GM13976 (cell line): ENCODE data around the gene PIERCE2.
A peak's percentile ranks its signal among the peaks of the same experiment; 100 is the strongest.
"Not testable (repeated sequence)": the region's sequence is repeated elsewhere in the genome, so short reads cannot be mapped to it uniquely, and the experiment has no call there.

Source experiments
- DNase-seq: peaks from one replicate; pipeline ENCODE4 v3.0.0; 2012; ENCODE audit warnings: low spot score
- CTCF ChIP-seq: IDR thresholded peaks from 2 replicates; pipeline ENCODE4 v1.5.1; 2012; ENCODE audit warnings: borderline replicate concordance, mild to moderate bottlenecking; ENCODE audit not compliant: insufficient read depth; ENCODE audit errors: extremely low read depth, missing control alignments, control extremely low read depth
- in situ Hi-C: fragments of 300-500 bp; cut with MboI; formaldehyde crosslinking; loops from one replicate; pipeline ENCODE4 v1.12.0; 2022; ENCODE audit warnings: low sequenced_read_pairs, mixed read lengths, inconsistent platforms; ENCODE audit not compliant: unreplicated experiment

Gene PIERCE2

GRCh38 chr15:55422089-55422488, 13.8 kb downstream of the PIERCE2 start:
- DNase-seq: no peak
- in situ Hi-C loops: no loop called here
- TF ChIP-seq CTCF: no peak

- in situ Hi-C loops: loop anchor here (10.0 kb wide), 1 partner anchor 220 kb away; no protein-coding TSS in a partner anchor
- DNase-seq: peak; percentile 64
- TF ChIP-seq CTCF: peak; percentile 37
Observed at GRCh38 chr15:55434989-55435825, 26.9 kb downstream of the PIERCE2 start.

GRCh38 chr15:55443141-55443540, 34.8 kb downstream of the PIERCE2 start:
- in situ Hi-C loops, DNase-seq: not testable (repeated sequence)

GRCh38 chr15:55445936-55446335, 37.6 kb downstream of the PIERCE2 start:
- DNase-seq, in situ Hi-C loops: not testable (repeated sequence)

- DNase-seq, in situ Hi-C loops: not testable (repeated sequence)
Observed at GRCh38 chr15:55446379-55447029, 38.2 kb downstream of the PIERCE2 start.

GRCh38 chr15:55447030-55447394, 38.7 kb downstream of the PIERCE2 start:
- in situ Hi-C loops, DNase-seq: not testable (repeated sequence)

GRCh38 chr15:55457401-55458022, 49.2 kb downstream of the PIERCE2 start:
- DNase-seq: no peak
- TF ChIP-seq CTCF: no peak
- in situ Hi-C loops: no loop called here

- in situ Hi-C loops: no loop called here
- TF ChIP-seq CTCF: no peak
- no peak for DNase-seq
Observed at GRCh38 chr15:55461447-55461846, 53.2 kb downstream of the PIERCE2 start.

GRCh38 chr15:55468321-55468720, 60.0 kb downstream of the PIERCE2 start:
- no peak for DNase-seq
- in situ Hi-C loops: no loop called here
- no peak for TF ChIP-seq CTCF
